ENCODE measurements around the gene NCSTN. TPM values are rescaled to one million over a fixed set of nuclear protein-coding genes. Genes with fewer than 3 reads are reported as not detected.

NCSTN gene
- total RNA-seq = 108 TPM
- long read RNA-seq, transcript NCSTN-201 (17 exons, 2,936 nt) = major isoform, 47 of 69 reads
- long read RNA-seq, partial matches to known transcripts = 16 of 69 reads
- long read RNA-seq, other reads (novel, unspliced or antisense) = 6 of 69 reads

GRCh38 chr1:160342953-160343869 is at the start of gene NCSTN, which contains the start of gene COPA:
Gene NCSTN (plus strand): TSS chr1:160343383. CDS start chr1:160343397, 14 bp downstream.
Gene COPA (minus strand): TSS chr1:160343250. CDS start chr1:160343170, 80 bp downstream.
- H3K36me3 ChIP-seq = peaks cover 48% of the 10 kb centered on the region
- peaks cover 51% of the 10 kb centered on the region for H3K4me1 ChIP-seq
- peak within 1 kb of the TSS; percentile 88 for H3K4me3 ChIP-seq
- intact Hi-C loops (cut with DNase I) = no loop called here
- H3K27ac ChIP-seq = peak within 1 kb of the TSS; percentile 94
- peak; percentile 95 for DNase-seq
- H3K27me3 ChIP-seq (ENCODE audit: low read depth) = no peaks in the 10 kb centered on the region
- no peaks in the 10 kb centered on the region for H3K9me3 ChIP-seq
- peak; percentile 98 for ATAC-seq
- no peak for TF ChIP-seq CTCF (IDR thresholded peaks at IDR 0.05)

DNA sequence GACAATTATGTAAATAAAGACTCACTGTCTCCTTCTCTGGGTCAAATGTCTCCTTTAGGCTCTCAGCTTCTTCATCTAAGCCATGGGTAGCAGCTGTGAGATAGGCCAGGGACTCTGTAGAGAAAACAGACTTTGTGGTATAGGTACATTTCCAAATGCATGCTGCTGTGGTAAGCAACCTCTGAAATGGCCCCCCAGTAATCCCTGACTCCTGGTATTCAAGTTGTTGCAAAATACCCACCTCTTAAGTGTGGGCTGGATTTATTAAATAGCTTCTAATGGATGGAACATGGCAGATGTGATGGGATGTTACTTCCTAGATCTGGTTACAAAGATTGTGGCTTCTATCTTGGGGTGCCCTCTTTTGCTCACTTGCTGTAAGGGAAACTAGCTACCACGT is 47.1 kb upstream of the NCSTN start:
- DNase-seq (no peak), ATAC-seq (no peak)
- intact Hi-C loops (cut with DNase I) = no loop called here
- peaks cover 100% of the 10 kb centered on the region for H3K36me3 ChIP-seq
- H3K4me1 ChIP-seq = no peaks in the 10 kb centered on the region
- H3K9me3 ChIP-seq = no peaks in the 10 kb centered on the region
- H3K27ac ChIP-seq = no peak overlapping the region
- H3K4me3 ChIP-seq = no peak overlapping the region
- no peaks in the 10 kb centered on the region for H3K27me3 ChIP-seq (ENCODE audit: low read depth)
- TF ChIP-seq CTCF (IDR thresholded peaks at IDR 0.05) = no peak

- no peak for DNase-seq
- no peak for TF ChIP-seq CTCF (IDR thresholded peaks at IDR 0.05)
- H3K4me3 ChIP-seq = no peak overlapping the region
- no peak for ATAC-seq
- no peaks in the 10 kb centered on the region for H3K4me1 ChIP-seq
- intact Hi-C loops (cut with DNase I) = no loop called here
- peaks cover 99% of the 10 kb centered on the region for H3K36me3 ChIP-seq
- no peak overlapping the region for H3K27ac ChIP-seq
- H3K27me3 ChIP-seq (ENCODE audit: low read depth) = no peaks in the 10 kb centered on the region
- no peaks in the 10 kb centered on the region for H3K9me3 ChIP-seq
Measured at GRCh38 chr1:160300173-160300572, 43.0 kb upstream of the NCSTN start.

- H3K9me3 ChIP-seq = no peaks in the 10 kb centered on the region
- no peak for DNase-seq
- intact Hi-C loops (cut with DNase I) = no loop called here
- H3K27ac ChIP-seq = no peak overlapping the region
- no peak overlapping the region for H3K4me3 ChIP-seq
- no peaks in the 10 kb centered on the region for H3K4me1 ChIP-seq
- ATAC-seq = no peak
- peaks cover 100% of the 10 kb centered on the region for H3K36me3 ChIP-seq
- no peaks in the 10 kb centered on the region for H3K27me3 ChIP-seq (ENCODE audit: low read depth)
- no peak for TF ChIP-seq CTCF (IDR thresholded peaks at IDR 0.05)
Measured at GRCh38 chr1:160307118-160307791, 35.9 kb upstream of the NCSTN start.

- H3K36me3 ChIP-seq = peaks cover 100% of the 10 kb centered on the region
- intact Hi-C loops (cut with DNase I) = no loop called here
- H3K4me1 ChIP-seq = no peaks in the 10 kb centered on the region
- ATAC-seq (no peak), DNase-seq (no peak)
- H3K27me3 ChIP-seq (ENCODE audit: low read depth) = no peaks in the 10 kb centered on the region
- H3K4me3 ChIP-seq = no peak overlapping the region
- TF ChIP-seq CTCF (IDR thresholded peaks at IDR 0.05) = no peak
- H3K9me3 ChIP-seq = no peaks in the 10 kb centered on the region
- H3K27ac ChIP-seq = no peak overlapping the region
Measured at GRCh38 chr1:160308451-160309184, 34.6 kb upstream of the NCSTN start.
